SK-N-SH treated with all-trans-retinoic acid at 6 μM for 48 hours (cell line): Measurements from ENCODE around the gene PSME2.

ENCODE experiments used
- ATAC-seq: fragments of 200-7000 bp; cut with Tn5 transposase; 3 replicates; pipeline ENCODE4 v1.9.1; 2020; ENCODE audit warnings: mild to moderate bottlenecking, moderate library complexity
- ARNTL ChIP-seq: fragments of 450-650 bp; formaldehyde crosslinking; IDR thresholded peaks from 2 replicates; pipeline ENCODE4 v1.5.0; 2020; ENCODE audit warnings: low read depth, mild to moderate bottlenecking, moderate library complexity, borderline replicate concordance
- CSDC2 ChIP-seq: fragments of 250-450 bp; sonication (Bioruptor Pico); IDR thresholded peaks from 2 replicates; pipeline ENCODE4 v1.5.0; 2020; ENCODE audit warnings: mild to moderate bottlenecking, moderate library complexity
- GLIS3 ChIP-seq: fragments of 250-450 bp; sonication (Bioruptor Pico); IDR thresholded peaks from 2 replicates; pipeline ENCODE4 v1.5.0; 2020; ENCODE audit warnings: mild to moderate bottlenecking, moderate library complexity
- OSR1 ChIP-seq: fragments of 250-450 bp; sonication (Bioruptor Pico); IDR thresholded peaks from 2 replicates; pipeline ENCODE4 v1.8.0; 2022; ENCODE audit warnings: moderate library complexity, mild to moderate bottlenecking, inconsistent platforms
- PPARA ChIP-seq: fragments of 250-450 bp; sonication (Bioruptor Pico); IDR thresholded peaks from 2 replicates; pipeline ENCODE4 v1.5.0; 2020; ENCODE audit warnings: mild to moderate bottlenecking, borderline replicate concordance
- RARB ChIP-seq: fragments of 250-450 bp; sonication (Bioruptor Pico); IDR thresholded peaks from 2 replicates; pipeline ENCODE4 v1.8.0; 2021; ENCODE audit warnings: mild to moderate bottlenecking, moderate library complexity
- SNAI2 ChIP-seq: fragments of 250-450 bp; sonication (Bioruptor Pico); IDR thresholded peaks from 2 replicates; pipeline ENCODE4 v1.5.0; 2020; ENCODE audit warnings: mild to moderate bottlenecking, moderate library complexity
- TCF4 ChIP-seq: fragments of 250-450 bp; sonication (Bioruptor Pico); IDR thresholded peaks from 2 replicates; pipeline ENCODE4 v1.8.0; 2021; ENCODE audit warnings: mild to moderate bottlenecking, moderate library complexity, borderline replicate concordance
- TOX ChIP-seq: fragments of 250-450 bp; sonication (Bioruptor Pico); IDR thresholded peaks from 2 replicates; pipeline ENCODE4 v1.8.0; 2021; ENCODE audit warnings: mild to moderate bottlenecking, moderate library complexity, borderline replicate concordance
- ZC3H10 ChIP-seq: fragments of 250-450 bp; sonication (Bioruptor Pico); IDR thresholded peaks from 2 replicates; pipeline ENCODE4 v1.5.1; 2021; ENCODE audit warnings: mild to moderate bottlenecking, moderate library complexity
- ZFP3 ChIP-seq: fragments of 250-450 bp; sonication (Bioruptor Pico); IDR thresholded peaks from 2 replicates; pipeline ENCODE4 v1.5.0; 2020; ENCODE audit warnings: mild to moderate bottlenecking, moderate library complexity
- ZNF565 ChIP-seq: fragments of 450-650 bp; formaldehyde crosslinking; conservative IDR thresholded peaks from 2 replicates; pipeline ENCODE4 v1.5.0; 2020; ENCODE audit warnings: low read depth, mild to moderate bottlenecking, moderate library complexity
- ZNF70 ChIP-seq: fragments of 450-650 bp; formaldehyde crosslinking; IDR thresholded peaks from 2 replicates; pipeline ENCODE4 v1.5.0; 2020; ENCODE audit warnings: mild to moderate bottlenecking, moderate library complexity
- ZNF8 ChIP-seq: fragments of 450-650 bp; formaldehyde crosslinking; IDR thresholded peaks from 2 replicates; pipeline ENCODE4 v1.5.0; 2020; ENCODE audit warnings: mild to moderate bottlenecking, moderate library complexity
- TF ChIP-seq, protein P1 (sequence below): fragments of 250-450 bp; sonication (Bioruptor Pico); IDR thresholded peaks from 2 replicates; pipeline ENCODE4 v1.8.0; 2020; ENCODE audit warnings: mild to moderate bottlenecking, moderate library complexity, borderline replicate concordance
- TF ChIP-seq, protein P2 (sequence below): fragments of 250-450 bp; sonication (Bioruptor Pico); IDR thresholded peaks from 2 replicates; pipeline ENCODE4 v1.5.0; 2020; ENCODE audit warnings: mild to moderate bottlenecking, moderate library complexity
- TF ChIP-seq, protein P3 (sequence below): fragments of 250-450 bp; sonication (Bioruptor Pico); IDR thresholded peaks from 2 replicates; pipeline ENCODE4 v1.5.1; 2021; ENCODE audit warnings: mild to moderate bottlenecking, moderate library complexity
- TF ChIP-seq, protein P4 (sequence below): fragments of 250-450 bp; sonication (Bioruptor Pico); IDR thresholded peaks from 2 replicates; pipeline ENCODE4 v1.8.0; 2021; ENCODE audit warnings: low read depth, mild to moderate bottlenecking, moderate library complexity, borderline replicate concordance

Gene PSME2

DNA sequence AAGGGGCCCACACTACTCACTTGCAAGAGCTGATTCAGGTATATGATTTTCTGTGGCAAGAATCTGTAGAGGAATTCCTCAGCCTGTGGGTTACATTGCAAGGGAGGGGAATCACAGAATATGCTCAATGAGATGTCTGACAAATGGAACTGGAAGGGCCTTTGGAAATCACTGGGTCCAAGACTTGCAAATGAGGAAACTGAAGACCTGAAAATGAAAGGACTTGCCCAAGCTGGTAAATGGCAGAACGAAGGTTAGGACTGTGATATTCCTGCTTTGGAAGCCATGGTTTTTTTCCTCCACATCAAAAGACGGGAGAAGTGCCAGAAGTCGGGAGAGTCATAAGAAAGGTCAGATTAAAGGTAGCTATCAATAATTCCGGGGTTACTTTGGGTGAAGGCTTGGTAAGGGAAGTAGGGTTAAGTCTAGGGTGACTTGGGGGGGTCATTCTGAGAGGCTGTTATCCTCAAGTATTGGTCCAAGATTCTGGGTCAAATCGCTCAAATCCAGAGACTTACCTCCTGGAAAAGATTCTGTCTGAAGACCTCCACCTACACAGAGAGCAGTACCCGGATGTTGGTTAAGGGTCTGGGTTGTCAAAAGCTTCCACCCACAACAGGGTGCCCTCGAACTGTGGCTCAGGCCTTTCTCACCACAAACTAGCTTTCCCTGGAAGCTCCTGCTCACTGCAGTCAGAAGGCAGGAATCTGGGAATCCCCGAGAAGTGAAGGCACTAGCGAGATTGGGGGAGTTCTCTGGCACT, 539 bp downstream of the PSME2 start:
- ATAC-seq, result no peak; the same call in 2 of the 3 replicates
- no peak for TF ChIP-seq ZNF8 (CRISPR knock-in tag)

DNA sequence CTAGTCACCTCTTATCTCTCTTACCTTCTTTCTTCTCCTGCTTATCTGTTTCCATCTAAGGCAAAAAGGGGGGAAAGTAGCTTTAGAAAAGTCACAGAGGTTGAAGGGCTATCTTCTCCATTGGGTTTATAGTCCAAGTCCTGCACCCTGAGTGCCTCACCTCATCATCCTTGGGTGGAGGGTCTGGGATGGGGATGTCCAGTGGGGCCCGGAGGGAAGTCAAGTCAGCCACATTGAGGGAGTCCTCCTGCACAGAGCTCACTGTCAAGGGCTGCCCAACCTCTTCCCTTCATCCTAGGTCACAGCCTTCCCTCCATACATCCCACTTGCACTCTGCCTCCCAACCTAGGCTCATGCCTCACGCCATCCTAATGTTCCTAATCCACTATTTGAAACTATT, 1.2 kb downstream of the PSME2 start:
- TF ChIP-seq GLIS3 (CRISPR knock-in tag) (no peak), ARNTL (CRISPR knock-in tag) (no peak), RARB (CRISPR knock-in tag) (no peak), ZNF8 (CRISPR knock-in tag) (no peak), CSDC2 (CRISPR knock-in tag) (no peak), OSR1 (CRISPR knock-in tag) (no peak), PPARA (CRISPR knock-in tag) (no peak), TOX (CRISPR knock-in tag) (no peak), ZFP3 (CRISPR knock-in tag) (no peak)
- TF ChIP-seq, protein P1, sequence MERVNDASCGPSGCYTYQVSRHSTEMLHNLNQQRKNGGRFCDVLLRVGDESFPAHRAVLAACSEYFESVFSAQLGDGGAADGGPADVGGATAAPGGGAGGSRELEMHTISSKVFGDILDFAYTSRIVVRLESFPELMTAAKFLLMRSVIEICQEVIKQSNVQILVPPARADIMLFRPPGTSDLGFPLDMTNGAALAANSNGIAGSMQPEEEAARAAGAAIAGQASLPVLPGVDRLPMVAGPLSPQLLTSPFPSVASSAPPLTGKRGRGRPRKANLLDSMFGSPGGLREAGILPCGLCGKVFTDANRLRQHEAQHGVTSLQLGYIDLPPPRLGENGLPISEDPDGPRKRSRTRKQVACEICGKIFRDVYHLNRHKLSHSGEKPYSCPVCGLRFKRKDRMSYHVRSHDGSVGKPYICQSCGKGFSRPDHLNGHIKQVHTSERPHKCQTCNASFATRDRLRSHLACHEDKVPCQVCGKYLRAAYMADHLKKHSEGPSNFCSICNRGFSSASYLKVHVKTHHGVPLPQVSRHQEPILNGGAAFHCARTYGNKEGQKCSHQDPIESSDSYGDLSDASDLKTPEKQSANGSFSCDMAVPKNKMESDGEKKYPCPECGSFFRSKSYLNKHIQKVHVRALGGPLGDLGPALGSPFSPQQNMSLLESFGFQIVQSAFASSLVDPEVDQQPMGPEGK, result no peak
- TF ChIP-seq, all 23 proteins: peak for 0
- no peak for ATAC-seq

DNA sequence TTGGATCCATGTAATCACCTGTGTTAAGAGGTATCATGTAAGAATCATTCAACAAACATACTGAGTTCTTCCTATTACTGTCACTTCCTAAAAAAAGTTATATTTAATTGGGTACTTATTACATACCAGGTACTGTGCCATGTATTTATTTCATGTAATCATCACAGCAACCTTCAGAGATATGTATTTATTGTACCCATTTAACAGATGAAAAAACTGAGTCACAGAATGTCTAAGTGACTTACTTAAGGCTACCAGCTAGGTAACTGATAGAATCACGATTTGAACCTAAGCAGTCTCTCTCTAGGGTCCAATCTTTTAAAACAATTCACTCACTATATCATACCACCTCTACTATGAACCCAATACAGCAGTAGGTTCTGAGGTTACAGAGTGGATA, 2.0 kb downstream of the PSME2 start:
- ATAC-seq, result no peak
- TF ChIP-seq ZC3H10 (CRISPR knock-in tag), result no peak
- TF ChIP-seq GLIS3 (CRISPR knock-in tag), result no peak
- TF ChIP-seq ARNTL (CRISPR knock-in tag), result no peak
- TF ChIP-seq ZNF565 (CRISPR knock-in tag), result no peak
- TF ChIP-seq, protein P2, sequence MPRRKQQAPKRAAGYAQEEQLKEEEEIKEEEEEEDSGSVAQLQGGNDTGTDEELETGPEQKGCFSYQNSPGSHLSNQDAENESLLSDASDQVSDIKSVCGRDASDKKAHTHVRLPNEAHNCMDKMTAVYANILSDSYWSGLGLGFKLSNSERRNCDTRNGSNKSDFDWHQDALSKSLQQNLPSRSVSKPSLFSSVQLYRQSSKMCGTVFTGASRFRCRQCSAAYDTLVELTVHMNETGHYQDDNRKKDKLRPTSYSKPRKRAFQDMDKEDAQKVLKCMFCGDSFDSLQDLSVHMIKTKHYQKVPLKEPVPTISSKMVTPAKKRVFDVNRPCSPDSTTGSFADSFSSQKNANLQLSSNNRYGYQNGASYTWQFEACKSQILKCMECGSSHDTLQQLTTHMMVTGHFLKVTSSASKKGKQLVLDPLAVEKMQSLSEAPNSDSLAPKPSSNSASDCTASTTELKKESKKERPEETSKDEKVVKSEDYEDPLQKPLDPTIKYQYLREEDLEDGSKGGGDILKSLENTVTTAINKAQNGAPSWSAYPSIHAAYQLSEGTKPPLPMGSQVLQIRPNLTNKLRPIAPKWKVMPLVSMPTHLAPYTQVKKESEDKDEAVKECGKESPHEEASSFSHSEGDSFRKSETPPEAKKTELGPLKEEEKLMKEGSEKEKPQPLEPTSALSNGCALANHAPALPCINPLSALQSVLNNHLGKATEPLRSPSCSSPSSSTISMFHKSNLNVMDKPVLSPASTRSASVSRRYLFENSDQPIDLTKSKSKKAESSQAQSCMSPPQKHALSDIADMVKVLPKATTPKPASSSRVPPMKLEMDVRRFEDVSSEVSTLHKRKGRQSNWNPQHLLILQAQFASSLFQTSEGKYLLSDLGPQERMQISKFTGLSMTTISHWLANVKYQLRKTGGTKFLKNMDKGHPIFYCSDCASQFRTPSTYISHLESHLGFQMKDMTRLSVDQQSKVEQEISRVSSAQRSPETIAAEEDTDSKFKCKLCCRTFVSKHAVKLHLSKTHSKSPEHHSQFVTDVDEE (CRISPR knock-in tag), result no peak
- no peak for TF ChIP-seq SNAI2 (CRISPR knock-in tag)
- TF ChIP-seq, protein P3, sequence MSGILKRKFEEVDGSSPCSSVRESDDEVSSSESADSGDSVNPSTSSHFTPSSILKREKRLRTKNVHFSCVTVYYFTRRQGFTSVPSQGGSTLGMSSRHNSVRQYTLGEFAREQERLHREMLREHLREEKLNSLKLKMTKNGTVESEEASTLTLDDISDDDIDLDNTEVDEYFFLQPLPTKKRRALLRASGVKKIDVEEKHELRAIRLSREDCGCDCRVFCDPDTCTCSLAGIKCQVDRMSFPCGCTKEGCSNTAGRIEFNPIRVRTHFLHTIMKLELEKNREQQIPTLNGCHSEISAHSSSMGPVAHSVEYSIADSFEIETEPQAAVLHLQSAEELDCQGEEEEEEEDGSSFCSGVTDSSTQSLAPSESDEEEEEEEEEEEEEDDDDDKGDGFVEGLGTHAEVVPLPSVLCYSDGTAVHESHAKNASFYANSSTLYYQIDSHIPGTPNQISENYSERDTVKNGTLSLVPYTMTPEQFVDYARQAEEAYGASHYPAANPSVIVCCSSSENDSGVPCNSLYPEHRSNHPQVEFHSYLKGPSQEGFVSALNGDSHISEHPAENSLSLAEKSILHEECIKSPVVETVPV (CRISPR knock-in tag), result no peak
- TF ChIP-seq ZNF70 (CRISPR knock-in tag), result no peak

DNA sequence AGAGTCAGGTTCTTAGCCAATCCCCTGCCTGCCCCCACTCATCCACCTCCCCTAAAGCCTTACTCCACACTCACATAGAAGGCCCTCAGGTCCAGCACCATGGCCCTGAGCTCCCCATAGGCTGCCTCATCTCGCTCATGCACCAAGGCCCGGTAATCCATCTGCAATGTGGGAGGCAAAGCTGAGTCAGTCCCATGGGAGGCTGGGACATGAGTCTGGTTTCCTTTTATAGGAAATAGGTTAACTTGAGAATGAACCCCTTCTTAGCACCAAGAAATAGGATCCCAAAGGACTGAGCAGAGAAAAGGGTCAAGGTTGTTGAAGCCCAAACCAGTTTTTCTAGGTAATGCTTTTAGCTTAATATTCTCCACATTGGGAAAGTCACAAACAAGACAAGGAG, 2.9 kb downstream of the PSME2 start:
- ATAC-seq, result no peak
- no peak for TF ChIP-seq ZC3H10 (CRISPR knock-in tag)
- TF ChIP-seq, protein P4, sequence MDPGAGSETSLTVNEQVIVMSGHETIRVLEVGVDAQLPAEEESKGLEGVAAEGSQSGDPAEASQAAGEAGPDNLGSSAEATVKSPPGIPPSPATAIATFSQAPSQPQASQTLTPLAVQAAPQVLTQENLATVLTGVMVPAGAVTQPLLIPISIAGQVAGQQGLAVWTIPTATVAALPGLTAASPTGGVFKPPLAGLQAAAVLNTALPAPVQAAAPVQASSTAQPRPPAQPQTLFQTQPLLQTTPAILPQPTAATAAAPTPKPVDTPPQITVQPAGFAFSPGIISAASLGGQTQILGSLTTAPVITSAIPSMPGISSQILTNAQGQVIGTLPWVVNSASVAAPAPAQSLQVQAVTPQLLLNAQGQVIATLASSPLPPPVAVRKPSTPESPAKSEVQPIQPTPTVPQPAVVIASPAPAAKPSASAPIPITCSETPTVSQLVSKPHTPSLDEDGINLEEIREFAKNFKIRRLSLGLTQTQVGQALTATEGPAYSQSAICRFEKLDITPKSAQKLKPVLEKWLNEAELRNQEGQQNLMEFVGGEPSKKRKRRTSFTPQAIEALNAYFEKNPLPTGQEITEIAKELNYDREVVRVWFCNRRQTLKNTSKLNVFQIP, result no peak
- no peak for TF ChIP-seq ZNF565 (CRISPR knock-in tag)
- no peak for TF ChIP-seq TCF4 (CRISPR knock-in tag)
- TF ChIP-seq RARB (CRISPR knock-in tag), result no peak
- no peak for TF ChIP-seq PPARA (CRISPR knock-in tag)
- no peak for TF ChIP-seq ARNTL (CRISPR knock-in tag)
- TF ChIP-seq ZNF8 (CRISPR knock-in tag), result no peak
- TF ChIP-seq CSDC2 (CRISPR knock-in tag), result no peak
- no peak for TF ChIP-seq ZNF70 (CRISPR knock-in tag)
- TF ChIP-seq, protein P2 (CRISPR knock-in tag), result no peak
